ENCODE data around the gene ACTL6A.

Gene ACTL6A

GRCh38 chr3:179591313-179591712 lies 28.6 kb downstream of the ACTL6A start:
- Histone ChIP-seq H3K27me3 (ENCODE audit: control insufficient read depth, insufficient read depth, low read length) (no peaks in the 10 kb centered on the region), H3K4me1 (ENCODE audit: control insufficient read depth, insufficient read depth, low read length) (no peaks in the 10 kb centered on the region), H3K9me3 (replicated peaks; ENCODE audit: low read length) (no peaks in the 10 kb centered on the region), H3K4me3 (ENCODE audit: low read length) (no peak overlapping the region), H3K4me2 (ENCODE audit: low read length) (no peak overlapping the region), H3K36me3 (ENCODE audit: insufficient read depth, low read length) (peaks cover 71% of the 10 kb centered on the region), H3K9ac (ENCODE audit: low read depth, low read length) (no peak overlapping the region)

GRCh38 chr3:179599531-179599930 lies 36.8 kb downstream of the ACTL6A start:
- H3K9me3 ChIP-seq (replicated peaks; ENCODE audit: low read length), result no peaks in the 10 kb centered on the region
- H3K4me1 ChIP-seq (ENCODE audit: control insufficient read depth, insufficient read depth, low read length), result peaks cover 7% of the 10 kb centered on the region
- H3K36me3 ChIP-seq (ENCODE audit: insufficient read depth, low read length), result peaks cover 50% of the 10 kb centered on the region
- no peaks in the 10 kb centered on the region for H3K27me3 ChIP-seq (ENCODE audit: control insufficient read depth, insufficient read depth, low read length)
- H3K4me2 ChIP-seq (ENCODE audit: low read length), result no peak overlapping the region
- H3K9ac ChIP-seq (ENCODE audit: low read depth, low read length), result no peak overlapping the region
- no peak overlapping the region for H3K4me3 ChIP-seq (ENCODE audit: low read length)

GRCh38 chr3:179603321-179603720 lies 40.6 kb downstream of the ACTL6A start:
- H3K4me2 ChIP-seq (ENCODE audit: low read length), result peak overlapping the region; percentile 73
- H3K4me3 ChIP-seq (ENCODE audit: low read length), result peak overlapping the region; percentile 86
- H3K27me3 ChIP-seq (ENCODE audit: control insufficient read depth, insufficient read depth, low read length), result no peaks in the 10 kb centered on the region
- H3K9ac ChIP-seq (ENCODE audit: low read depth, low read length), result peak overlapping the region; percentile 95
- no peaks in the 10 kb centered on the region for H3K9me3 ChIP-seq (replicated peaks; ENCODE audit: low read length)
- H3K36me3 ChIP-seq (ENCODE audit: insufficient read depth, low read length), result peaks cover 36% of the 10 kb centered on the region
- peaks cover 7% of the 10 kb centered on the region for H3K4me1 ChIP-seq (ENCODE audit: control insufficient read depth, insufficient read depth, low read length)

- peaks cover 7% of the 10 kb centered on the region for H3K4me1 ChIP-seq (ENCODE audit: control insufficient read depth, insufficient read depth, low read length)
- H3K27me3 ChIP-seq (ENCODE audit: control insufficient read depth, insufficient read depth, low read length), result no peaks in the 10 kb centered on the region
- peak overlapping the region; percentile 73 for H3K4me2 ChIP-seq (ENCODE audit: low read length)
- H3K9ac ChIP-seq (ENCODE audit: low read depth, low read length), result peak overlapping the region; percentile 95
- peaks cover 30% of the 10 kb centered on the region for H3K36me3 ChIP-seq (ENCODE audit: insufficient read depth, low read length)
- peak overlapping the region; percentile 86 for H3K4me3 ChIP-seq (ENCODE audit: low read length)
- H3K9me3 ChIP-seq (replicated peaks; ENCODE audit: low read length), result no peaks in the 10 kb centered on the region
Measured at GRCh38 chr3:179603831-179604230, 41.1 kb downstream of the ACTL6A start.

GRCh38 chr3:179604321-179605078 lies 41.8 kb downstream of the ACTL6A start, which contains the start of the genes MRPL47 and NDUFB5:
TSS of gene MRPL47 (minus strand) at chr3:179604638. CDS start at chr3:179604624, 14 bp downstream.
TSS of gene NDUFB5 (plus strand) at chr3:179604794. CDS start at chr3:179604816, 22 bp downstream.
- Histone ChIP-seq H3K27me3 (ENCODE audit: control insufficient read depth, insufficient read depth, low read length) (no peaks in the 10 kb centered on the region), H3K4me1 (ENCODE audit: control insufficient read depth, insufficient read depth, low read length) (peaks cover 7% of the 10 kb centered on the region), H3K36me3 (ENCODE audit: insufficient read depth, low read length) (peaks cover 24% of the 10 kb centered on the region), H3K9ac (ENCODE audit: low read depth, low read length) (peak within 1 kb of the TSS; percentile 95), H3K4me2 (ENCODE audit: low read length) (peak within 1 kb of the TSS; percentile 83), H3K9me3 (replicated peaks; ENCODE audit: low read length) (no peaks in the 10 kb centered on the region), H3K4me3 (ENCODE audit: low read length) (peak within 1 kb of the TSS; percentile 86)

GRCh38 chr3:179606534-179607085 lies 43.9 kb downstream of the ACTL6A start:
- H3K27me3 ChIP-seq (ENCODE audit: control insufficient read depth, insufficient read depth, low read length), result no peaks in the 10 kb centered on the region
- H3K36me3 ChIP-seq (ENCODE audit: insufficient read depth, low read length), result peaks cover 8% of the 10 kb centered on the region
- H3K4me3 ChIP-seq (ENCODE audit: low read length), result no peak overlapping the region
- peaks cover 7% of the 10 kb centered on the region for H3K4me1 ChIP-seq (ENCODE audit: control insufficient read depth, insufficient read depth, low read length)
- H3K4me2 ChIP-seq (ENCODE audit: low read length), result no peak overlapping the region
- H3K9me3 ChIP-seq (replicated peaks; ENCODE audit: low read length), result no peaks in the 10 kb centered on the region
- H3K9ac ChIP-seq (ENCODE audit: low read depth, low read length), result no peak overlapping the region

- H3K4me1 ChIP-seq (ENCODE audit: control insufficient read depth, insufficient read depth, low read length), result peaks cover 8% of the 10 kb centered on the region
- H3K9ac ChIP-seq (ENCODE audit: low read depth, low read length), result no peak overlapping the region
- no peaks in the 10 kb centered on the region for H3K9me3 ChIP-seq (replicated peaks; ENCODE audit: low read length)
- peaks cover 7% of the 10 kb centered on the region for H3K36me3 ChIP-seq (ENCODE audit: insufficient read depth, low read length)
- H3K27me3 ChIP-seq (ENCODE audit: control insufficient read depth, insufficient read depth, low read length), result no peaks in the 10 kb centered on the region
- H3K4me2 ChIP-seq (ENCODE audit: low read length), result no peak overlapping the region
- no peak overlapping the region for H3K4me3 ChIP-seq (ENCODE audit: low read length)
Measured at GRCh38 chr3:179608931-179609720, 46.4 kb downstream of the ACTL6A start.

- Histone ChIP-seq H3K36me3 (ENCODE audit: insufficient read depth, low read length) (peaks cover 7% of the 10 kb centered on the region), H3K4me3 (ENCODE audit: low read length) (no peak overlapping the region), H3K27me3 (ENCODE audit: control insufficient read depth, insufficient read depth, low read length) (no peaks in the 10 kb centered on the region), H3K9me3 (replicated peaks; ENCODE audit: low read length) (no peaks in the 10 kb centered on the region), H3K4me1 (ENCODE audit: control insufficient read depth, insufficient read depth, low read length) (peaks cover 10% of the 10 kb centered on the region), H3K9ac (ENCODE audit: low read depth, low read length) (no peak overlapping the region), H3K4me2 (ENCODE audit: low read length) (no peak overlapping the region)
Measured at GRCh38 chr3:179610066-179610465, 47.3 kb downstream of the ACTL6A start.

- peak overlapping the region; percentile 20 for H3K4me2 ChIP-seq (ENCODE audit: low read length)
- no peaks in the 10 kb centered on the region for H3K27me3 ChIP-seq (ENCODE audit: control insufficient read depth, insufficient read depth, low read length)
- H3K9me3 ChIP-seq (replicated peaks; ENCODE audit: low read length), result no peaks in the 10 kb centered on the region
- peaks cover 15% of the 10 kb centered on the region for H3K36me3 ChIP-seq (ENCODE audit: insufficient read depth, low read length)
- peak overlapping the region; percentile 29 for H3K9ac ChIP-seq (ENCODE audit: low read depth, low read length)
- peaks cover 10% of the 10 kb centered on the region for H3K4me1 ChIP-seq (ENCODE audit: control insufficient read depth, insufficient read depth, low read length)
- no peak overlapping the region for H3K4me3 ChIP-seq (ENCODE audit: low read length)
Measured at GRCh38 chr3:179613807-179614206, 51.1 kb downstream of the ACTL6A start.

- Histone ChIP-seq H3K4me1 (ENCODE audit: control insufficient read depth, insufficient read depth, low read length) (peaks cover 10% of the 10 kb centered on the region), H3K4me3 (ENCODE audit: low read length) (no peak overlapping the region), H3K9me3 (replicated peaks; ENCODE audit: low read length) (no peaks in the 10 kb centered on the region), H3K36me3 (ENCODE audit: insufficient read depth, low read length) (peaks cover 18% of the 10 kb centered on the region), H3K27me3 (ENCODE audit: control insufficient read depth, insufficient read depth, low read length) (no peaks in the 10 kb centered on the region), H3K4me2 (ENCODE audit: low read length) (no peak overlapping the region), H3K9ac (ENCODE audit: low read depth, low read length) (no peak overlapping the region)
Measured at GRCh38 chr3:179615458-179616173, 52.9 kb downstream of the ACTL6A start.

GRCh38 chr3:179622023-179622422 lies 59.3 kb downstream of the ACTL6A start:
- H3K9ac ChIP-seq (ENCODE audit: low read depth, low read length), result no peak overlapping the region
- no peaks in the 10 kb centered on the region for H3K9me3 ChIP-seq (replicated peaks; ENCODE audit: low read length)
- H3K27me3 ChIP-seq (ENCODE audit: control insufficient read depth, insufficient read depth, low read length), result no peaks in the 10 kb centered on the region
- no peak overlapping the region for H3K4me3 ChIP-seq (ENCODE audit: low read length)
- H3K36me3 ChIP-seq (ENCODE audit: insufficient read depth, low read length), result peaks cover 43% of the 10 kb centered on the region
- no peak overlapping the region for H3K4me2 ChIP-seq (ENCODE audit: low read length)
- H3K4me1 ChIP-seq (ENCODE audit: control insufficient read depth, insufficient read depth, low read length), result peaks cover 6% of the 10 kb centered on the region

All from skeletal muscle satellite cell (primary cell).